Stimulated activated CD8-positive, alpha-beta memory T cell treated with anti-CD3 and anti-CD28 coated beads, Interleukin-4, amount 100 ng/mL, for 24 hours (primary cell): ENCODE results near the gene RAVER2.
"Not testable (repeated sequence)": the region's sequence is repeated elsewhere in the genome, so short reads cannot be mapped to it uniquely, and the experiment has no call there.

ENCODE experiments used
- DNase-seq: peaks from one replicate; pipeline ENCODE4 v3.0.0-alpha.2; 2020; ENCODE audit warnings: low read depth

Gene RAVER2

DNA sequence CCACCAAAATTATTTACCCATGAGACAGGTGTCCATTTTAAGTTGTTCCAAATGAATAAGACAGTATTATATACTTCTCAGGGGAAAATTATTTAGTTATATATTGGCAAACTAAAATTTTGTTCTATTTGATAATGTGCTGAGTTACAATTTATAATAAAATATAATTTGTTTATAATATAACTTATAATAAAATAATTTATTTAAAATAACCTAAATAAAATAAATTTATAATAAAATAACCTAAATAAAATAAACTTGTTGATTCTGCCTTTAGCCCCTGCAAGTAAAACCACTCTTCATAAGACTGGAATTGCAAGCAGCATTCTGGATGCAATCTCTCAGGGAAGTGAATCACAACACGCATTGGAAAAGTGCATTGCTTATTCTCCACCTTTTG is 69.6 kb downstream of the RAVER2 start:
- no peak for DNase-seq

DNA sequence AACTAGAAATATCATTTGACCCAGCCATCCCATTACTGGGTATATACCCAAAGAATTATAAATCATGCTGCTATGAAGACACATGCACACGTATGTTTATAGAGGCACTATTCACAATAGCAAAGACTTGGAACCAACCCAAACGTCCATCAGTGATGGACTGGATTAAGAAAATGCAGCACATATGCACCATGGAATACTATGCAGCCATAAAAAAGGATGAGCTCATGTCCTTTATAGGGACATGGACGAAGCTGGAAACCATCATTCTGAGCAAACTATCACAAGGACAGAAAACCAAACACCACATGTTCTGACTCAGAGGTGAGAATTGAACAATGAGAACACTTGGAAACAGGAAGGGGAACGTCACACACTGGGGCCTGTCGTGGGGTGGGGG is 72.5 kb downstream of the RAVER2 start:
- not testable (repeated sequence) for DNase-seq

DNA sequence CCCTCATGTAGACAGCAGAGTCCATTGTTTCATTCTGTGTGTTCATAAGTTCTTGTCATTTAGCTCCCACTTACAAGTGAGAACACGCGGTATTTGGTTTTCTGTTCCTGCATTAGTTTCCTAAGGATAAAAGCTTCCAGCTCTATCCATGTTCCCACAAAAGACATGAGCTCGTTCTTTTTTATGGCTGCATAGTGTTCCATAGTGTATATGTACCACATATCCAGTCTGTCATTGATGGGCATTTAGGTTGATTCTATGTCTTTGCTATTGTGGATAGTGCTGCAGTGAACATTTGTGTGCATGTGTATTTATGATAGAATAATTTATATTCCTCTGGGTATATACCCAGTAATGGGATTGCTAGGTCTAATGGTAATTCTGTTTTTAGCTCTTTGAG is 75.7 kb downstream of the RAVER2 start:
- DNase-seq: not testable (repeated sequence)

DNA sequence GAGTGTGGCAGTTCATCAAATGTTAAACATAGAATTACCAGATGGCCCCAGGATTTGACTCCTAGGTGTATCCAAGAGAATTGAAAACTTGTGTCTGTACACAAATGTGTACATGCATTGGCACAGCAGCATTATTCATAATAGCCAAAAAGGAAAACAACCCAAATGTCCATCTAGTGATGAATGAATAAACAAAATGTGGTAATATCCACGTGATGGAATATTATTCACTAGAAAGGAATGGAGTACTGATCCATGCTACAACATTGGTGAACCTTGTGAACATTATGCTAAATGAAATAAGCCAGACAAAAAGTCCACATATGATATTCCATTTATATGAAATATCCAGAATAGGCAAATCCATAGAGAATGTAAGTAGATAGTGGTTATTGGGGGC is 77.7 kb downstream of the RAVER2 start:
- no peak for DNase-seq

DNA sequence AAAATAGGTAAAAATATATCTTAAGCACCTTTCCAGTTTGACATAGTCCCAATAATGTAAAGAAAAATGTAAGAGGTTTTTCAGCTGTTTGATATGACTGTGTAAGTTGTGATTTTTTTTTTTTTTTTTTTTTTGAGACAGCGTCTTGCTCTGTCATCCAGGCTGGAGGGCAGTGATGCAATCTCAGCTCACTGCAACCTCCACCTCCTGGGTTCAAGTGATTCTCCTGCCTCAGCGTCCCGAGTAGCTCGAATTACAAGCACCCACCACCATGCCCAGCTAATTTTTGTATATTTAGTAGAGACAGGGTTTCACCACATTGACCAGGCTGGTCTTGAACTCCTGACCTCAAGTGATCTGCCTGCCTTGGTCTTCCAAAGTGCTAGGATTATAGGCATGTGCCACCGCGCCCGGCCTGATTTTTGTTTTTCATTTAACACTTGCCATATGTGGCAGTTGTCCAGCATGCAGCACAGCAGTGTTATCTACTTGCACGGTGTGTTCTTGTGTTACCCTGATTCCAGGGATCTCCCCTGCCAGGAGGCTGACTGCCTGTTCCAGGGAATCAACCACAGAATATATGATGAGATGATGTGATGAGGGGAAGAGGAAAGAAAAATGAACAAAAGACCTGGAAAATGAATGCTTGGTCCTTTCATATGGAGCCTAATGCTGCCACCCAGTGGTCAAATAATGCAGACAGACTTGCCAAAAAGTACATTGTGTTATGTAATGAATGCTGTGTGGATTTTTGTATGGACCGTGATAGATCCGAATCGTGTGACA is 79.0 kb downstream of the RAVER2 start:
- peak; percentile 26 for DNase-seq

DNA sequence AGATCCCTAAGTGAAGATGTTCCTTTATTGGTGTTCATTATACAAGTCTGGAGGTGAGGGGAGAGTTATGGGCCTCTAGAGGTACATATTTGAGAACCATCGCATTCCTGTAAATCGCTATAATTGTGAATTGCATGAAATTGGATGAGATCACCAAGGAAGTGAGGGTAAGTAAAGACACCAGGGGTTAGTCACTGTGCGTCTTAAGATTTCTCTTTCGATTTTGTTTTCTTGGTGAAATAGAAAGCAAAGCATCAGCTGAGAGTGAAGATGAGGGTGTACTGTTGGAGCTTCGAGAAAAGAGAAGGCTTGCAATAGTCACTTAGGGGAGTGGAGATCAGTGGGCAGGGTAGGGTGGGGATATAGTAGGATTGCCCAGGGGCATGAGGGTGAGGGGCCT is 82.1 kb downstream of the RAVER2 start:
- DNase-seq: no peak

DNA sequence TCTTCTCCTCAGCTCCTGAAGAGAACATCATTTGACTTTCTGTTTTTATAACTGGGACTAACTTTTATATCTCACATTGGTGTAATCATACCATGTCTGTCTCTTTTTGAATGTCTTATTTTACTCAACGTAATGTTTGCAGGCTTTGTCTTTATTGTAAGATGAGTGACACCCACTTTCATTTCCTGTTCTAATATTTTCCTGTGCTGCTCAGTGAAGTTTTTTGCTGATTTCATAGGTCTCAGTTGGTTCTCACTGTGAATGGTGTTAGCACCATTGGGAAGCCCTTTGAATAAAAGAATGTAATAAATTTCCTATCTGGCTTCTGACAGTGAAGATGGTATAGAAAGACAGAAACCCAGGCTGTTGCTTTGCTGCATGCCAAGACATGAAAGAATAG is 84.0 kb downstream of the RAVER2 start:
- DNase-seq: no peak

DNA sequence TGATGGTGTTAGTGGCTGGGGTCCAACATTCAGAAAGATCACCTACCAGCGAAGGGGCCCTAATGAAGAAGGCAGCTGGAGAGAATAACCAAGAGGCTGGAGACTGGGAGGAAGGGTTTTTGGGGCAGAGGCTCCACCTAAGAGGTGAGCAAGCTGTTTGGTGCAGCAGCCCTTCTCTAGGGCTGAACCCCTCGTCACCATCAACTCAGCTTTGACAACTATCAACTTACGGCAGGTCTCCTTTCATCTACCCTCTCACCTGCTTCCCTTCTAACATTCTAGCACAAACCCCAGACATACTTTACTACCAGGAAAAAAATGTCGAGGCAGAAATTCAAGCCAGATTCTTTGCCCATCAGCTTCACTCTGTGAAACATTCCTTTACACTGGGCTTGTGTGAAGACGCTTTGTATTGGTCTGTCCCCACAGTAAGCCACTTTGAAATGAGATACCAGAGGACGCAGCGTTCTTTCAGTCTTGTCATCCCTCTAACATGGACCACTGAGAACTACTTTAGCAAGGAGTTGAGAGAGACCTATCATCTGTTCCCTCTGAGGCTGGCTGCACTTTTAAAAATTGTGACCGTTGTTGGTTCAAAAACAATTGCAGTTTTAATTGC is 84.6 kb downstream of the RAVER2 start:
- no peak for DNase-seq

DNA sequence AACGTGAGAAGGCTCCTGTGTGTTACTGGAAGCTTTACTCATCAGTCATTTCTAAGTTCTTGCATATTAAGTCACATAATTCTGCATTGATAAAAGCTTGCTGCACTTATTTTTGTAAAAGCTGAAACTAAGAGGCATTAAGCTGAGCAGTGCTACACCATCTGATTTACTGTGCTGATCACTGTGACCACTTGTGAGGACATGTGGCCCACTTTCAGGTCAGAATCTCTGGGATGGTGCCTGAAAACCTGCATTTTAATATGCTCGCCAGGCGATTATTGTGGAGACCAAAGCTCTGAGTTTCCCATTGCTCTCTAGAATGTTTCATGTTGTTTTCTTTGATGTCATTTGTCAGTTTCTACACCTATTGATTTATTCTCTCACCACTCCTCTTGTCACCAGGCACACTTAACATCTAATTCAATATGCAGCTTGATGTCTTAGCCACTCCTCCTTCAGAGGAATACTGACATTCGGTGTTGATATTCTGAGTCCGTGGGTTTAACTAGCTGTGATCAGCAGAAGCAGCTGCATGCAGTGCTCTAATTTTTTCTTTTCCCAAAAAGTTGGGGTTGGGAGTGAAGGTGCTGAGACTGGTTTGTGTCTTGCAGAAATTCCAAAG is 85.3 kb downstream of the RAVER2 start:
- no peak for DNase-seq

DNA sequence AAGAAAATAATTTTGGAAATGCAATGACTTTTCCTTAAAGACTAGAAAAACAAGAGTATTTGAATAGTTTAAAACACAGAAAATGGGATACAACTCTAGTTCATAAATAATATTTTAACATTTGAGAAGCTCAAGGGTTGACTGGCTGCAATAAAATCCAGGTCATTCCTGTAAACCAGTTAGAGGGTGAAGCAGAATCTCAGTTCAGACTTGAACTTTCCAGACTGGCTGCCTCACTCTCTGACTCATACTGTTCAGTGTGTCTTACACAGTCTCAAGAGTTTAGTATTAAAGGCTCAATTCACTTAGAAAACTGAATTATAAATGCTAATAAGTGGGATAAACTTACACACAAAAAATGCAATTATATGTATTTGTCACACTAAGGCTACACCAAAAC is 89.9 kb downstream of the RAVER2 start:
- DNase-seq: no peak

DNA sequence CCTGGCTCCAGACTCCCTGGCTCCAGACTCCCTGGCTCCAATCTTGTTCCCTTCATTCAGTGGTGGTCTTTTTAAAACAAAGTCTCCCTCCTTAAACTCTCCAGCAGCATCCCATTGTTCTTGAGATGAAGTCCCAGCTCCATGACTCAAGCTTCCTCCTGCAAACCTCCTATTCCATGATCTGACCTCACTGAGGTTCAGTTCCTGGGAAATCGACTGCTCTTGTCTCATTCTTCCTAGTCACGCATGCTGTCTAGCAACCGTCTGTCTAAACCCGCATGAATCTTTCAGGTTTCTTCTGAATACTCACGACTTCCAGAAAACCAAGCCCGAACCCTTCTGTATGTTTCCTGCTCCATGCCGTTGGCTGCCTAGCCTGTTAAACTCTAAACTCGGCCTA is 91.9 kb downstream of the RAVER2 start:
- DNase-seq: no peak

DNA sequence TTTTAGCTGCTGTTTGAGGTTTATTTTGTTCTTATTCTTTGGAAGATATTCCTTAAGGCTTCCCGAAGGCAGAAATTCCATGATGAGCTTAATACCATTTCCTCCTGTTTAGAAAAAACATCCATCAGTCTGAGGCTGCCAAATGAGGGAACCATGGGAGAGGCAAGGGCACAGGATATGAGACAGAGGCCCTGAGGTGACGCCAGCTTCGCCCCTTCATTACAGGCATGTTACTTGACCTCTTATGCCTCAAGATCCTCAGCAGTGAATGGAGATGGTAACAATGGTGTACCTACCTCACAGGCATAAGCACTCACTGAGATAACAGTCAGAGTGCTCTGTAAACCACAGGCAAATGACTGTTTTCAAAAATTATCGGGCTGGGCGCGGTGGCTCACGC is 93.6 kb downstream of the RAVER2 start:
- DNase-seq: no peak

DNA sequence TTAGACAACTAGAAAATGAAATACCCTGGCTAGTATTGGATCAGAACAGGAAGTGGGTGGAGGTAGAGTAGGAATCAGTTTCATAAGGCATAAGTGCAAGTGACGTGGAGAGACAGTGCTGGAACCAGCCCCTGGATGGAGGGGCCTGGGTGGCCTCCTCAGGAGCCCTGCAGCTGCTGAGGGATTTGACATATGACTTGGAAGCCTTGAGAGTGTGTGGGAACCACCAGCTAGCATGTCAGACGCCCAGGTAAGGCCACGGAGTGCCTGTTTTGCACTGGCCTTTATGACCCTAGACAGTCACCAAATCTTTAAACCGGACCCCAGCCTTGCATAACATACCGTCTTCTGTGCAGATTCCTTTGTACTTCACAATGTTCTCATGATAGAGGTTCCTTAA is 94.4 kb downstream of the RAVER2 start:
- no peak for DNase-seq

DNA sequence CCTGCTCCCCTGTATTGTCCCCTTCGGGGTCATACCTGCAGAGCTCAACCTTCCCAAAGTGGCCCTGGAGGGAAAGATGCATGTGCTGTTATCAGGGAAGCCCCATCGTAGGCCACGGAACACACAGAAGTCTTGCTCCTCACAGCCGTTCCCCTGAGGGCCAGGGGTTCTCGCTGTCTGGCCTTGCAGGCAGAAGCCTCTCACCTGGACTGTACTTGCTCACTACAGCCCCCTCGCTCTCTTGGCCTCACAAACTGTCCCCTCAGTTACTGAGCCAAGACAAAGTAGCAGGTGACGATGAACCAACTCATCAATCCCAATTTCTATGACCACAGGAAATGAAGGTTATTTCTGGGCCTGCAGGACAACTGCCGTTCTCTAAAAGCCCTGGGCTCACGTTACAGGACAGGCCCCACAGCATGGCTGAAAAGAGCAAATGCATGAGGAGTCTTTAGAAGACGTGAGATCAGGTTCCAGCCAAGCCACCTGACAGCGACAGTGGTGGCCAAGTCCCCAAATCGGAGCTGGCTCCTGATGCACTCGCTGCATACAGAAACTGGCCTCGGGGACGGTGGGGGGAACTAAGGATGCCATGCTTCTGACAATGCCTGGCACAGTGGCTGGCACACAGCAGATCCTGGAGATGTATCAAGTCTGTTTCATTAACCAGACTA is 95.0 kb downstream of the RAVER2 start:
- no peak for DNase-seq

DNA sequence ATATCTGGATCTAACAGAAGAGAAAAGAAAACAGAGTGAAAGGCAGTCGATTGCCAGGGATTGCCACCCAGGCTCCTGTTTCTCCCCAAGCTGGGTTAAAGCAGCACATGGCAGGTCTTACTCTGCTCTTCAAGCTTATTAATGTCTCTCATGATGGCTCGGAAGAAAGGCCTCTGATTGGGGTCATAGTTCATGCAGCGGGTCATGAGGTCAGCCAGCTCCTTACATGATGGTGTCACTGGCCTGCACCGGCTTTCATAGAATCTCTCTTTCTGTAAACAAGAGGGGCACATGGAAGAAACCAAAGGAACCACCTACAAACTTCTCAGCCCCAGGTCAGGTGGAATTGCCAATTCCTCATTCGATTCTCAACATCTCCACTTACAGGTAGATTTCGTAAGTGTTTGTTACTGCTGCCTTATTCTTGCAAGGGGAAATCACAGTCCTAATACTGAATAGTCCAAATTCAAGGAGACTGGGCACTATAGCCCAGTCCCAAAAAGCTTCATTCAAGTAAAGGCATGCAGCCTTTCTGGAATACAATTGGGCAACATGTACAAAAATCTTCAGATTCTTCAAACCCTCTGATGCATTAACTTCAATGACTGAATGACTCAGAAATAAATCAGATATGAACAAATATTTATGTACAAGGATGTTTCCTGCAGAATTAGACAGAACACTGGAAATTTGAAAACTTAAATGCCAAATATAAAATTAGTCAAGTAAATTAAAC is 96.6 kb downstream of the RAVER2 start:
- no peak for DNase-seq

DNA sequence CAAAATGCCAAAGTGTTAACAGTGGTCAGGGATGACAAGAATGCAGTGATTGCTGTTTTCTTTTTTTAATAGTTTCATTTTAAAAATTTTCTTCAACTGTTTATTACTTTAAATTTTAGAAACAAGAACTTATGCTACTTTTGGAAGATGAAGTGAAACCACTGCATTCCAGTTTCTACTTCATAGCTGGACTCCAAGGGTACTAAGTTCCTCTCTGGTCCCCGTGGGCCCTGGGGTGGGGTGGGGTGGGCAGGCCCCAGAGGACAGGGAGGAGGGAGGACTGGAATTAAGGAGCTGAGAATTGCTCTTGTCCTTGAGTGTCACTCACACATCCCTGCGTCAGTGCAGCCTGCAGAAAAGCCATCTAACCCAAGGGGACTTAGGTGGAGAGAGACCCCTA is 97.3 kb downstream of the RAVER2 start:
- DNase-seq: no peak

DNA sequence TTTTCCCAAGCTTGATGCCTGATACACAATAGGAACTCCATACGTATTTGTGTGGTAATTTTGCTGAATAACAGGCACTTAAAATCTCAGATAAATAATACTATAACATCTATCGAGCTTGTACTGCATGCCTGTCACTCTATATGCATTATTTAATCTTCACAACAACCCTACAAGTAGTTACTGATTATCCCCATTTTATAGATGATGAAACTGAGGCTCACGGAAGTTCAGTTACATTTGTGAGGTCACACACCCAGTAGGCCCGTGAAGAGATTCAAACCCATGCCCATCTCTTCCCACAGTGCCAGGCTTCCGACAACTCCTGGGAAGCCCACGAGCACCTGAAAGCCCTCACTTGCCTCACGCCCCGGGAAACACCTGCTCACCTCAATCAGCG is 98.8 kb downstream of the RAVER2 start:
- no peak for DNase-seq

DNA sequence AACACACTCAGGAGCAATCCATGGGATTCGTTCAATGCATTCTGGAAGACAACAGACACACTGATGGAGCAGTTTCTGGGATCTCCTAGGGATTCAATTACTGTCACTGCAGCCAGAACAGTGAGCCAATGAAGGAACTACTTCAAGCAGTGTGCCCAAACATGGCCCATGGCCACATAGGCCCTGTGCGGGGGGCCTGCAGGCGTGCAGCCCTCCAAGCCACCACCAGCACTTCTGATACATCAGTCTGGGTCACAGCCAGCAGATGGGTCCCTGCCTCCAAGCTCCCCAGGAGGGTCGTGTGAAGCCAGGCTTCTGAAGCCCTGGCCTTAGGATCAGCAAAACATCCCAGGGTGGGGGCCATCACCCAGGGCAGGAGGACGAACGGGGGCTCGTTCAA is 99.3 kb downstream of the RAVER2 start:
- DNase-seq: no peak

DNA sequence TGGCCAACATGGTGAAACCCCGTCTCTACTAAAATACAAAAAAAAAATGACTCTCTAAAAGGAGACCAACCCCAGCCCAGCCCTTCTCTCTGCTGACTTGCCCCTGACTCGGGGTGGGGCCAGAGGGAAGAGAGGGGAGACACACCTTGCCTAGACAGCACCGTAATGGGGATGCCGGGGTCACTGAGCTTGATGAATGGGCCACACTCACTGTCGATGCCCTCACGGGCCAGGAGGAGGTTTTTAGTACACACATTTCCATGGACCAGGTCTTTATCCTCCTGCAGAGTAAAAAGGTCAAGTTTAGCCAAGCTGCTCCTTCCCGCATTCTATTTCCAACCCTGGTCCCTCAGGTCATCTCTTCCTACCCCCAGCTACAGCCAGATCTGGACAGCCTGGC is 99.7 kb downstream of the RAVER2 start:
- no peak for DNase-seq

DNA sequence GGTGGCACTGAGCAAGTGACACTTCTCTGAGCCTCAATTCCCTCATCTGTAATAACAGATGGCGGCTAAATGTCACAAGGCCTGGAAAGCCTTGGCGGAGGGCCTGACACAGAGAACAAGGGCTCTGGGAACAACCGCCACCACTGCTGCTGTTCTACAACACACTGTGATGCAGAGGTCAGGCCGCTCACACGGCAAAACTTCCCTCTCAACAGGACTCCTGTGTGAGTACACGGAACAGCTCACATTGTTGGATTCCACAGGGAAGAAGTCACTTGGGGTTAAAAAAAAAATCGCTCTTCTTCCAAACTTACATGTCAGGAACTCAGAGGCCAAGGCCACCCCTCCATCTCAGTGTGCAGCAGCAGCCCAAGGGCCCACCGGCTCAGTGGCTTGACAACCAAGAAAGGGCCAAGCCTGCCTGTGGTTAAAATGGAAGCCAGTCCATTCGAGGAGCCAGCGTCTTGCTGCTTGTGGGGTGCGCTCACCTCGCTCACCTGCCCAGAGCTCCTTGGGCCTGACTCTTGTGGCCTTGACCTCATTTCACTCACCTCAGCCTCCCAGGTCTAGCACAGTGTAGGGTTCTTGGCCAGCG is 101.1 kb downstream of the RAVER2 start:
- no peak for DNase-seq

DNA sequence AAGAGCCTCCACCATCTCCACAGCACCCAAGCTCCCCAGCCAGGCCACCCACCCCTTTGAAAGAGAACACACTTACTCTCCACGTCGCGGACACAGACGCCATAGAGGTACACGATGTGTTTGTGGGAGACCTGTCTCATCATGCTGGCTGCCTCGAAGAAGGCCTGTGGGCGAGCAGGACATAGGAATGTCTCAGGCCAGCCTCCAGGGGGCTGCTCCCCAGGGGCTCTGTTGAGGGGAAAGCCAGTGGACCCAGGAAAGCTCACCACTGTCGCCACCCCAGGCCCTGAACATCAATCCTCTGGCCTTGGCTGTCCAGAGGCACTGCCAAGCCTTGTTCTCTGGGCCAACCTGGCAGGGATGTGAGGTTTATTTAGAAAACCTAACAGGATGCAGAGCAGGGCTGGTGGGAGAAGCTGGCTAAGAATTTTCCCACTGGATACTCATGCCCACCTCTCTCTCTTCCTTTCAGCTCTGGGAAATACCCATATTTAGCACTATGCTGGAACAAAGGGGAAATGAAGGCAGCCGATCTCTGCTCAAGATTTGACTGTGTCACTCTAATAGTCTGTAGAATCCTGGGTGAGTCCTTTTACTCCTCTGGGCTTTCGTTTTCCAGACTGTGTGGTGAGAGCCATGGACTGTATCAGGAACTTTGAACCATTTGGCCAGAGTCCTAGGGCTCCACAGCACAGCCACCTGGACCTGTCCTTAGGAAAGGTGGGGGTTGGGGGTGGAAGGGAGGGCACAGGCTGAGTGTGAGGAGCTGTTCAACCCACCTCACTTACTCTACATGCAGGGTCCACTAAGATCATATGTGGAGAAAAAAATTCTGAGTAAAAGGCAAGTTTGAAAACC is 101.9 kb downstream of the RAVER2 start:
- no peak for DNase-seq
